ENCODE measurements around the gene THNSL1.

GRCh38 chr10:24971374-24971773, 45.0 kb upstream of the THNSL1 start:
- no peak for TF ChIP-seq FOXP4 (CRISPR knock-in tag; IDR thresholded peaks at IDR 0.05)
- no peak for TF ChIP-seq USF2 (CRISPR knock-in tag; IDR thresholded peaks at IDR 0.05)
- TF ChIP-seq CTCF (IDR thresholded peaks at IDR 0.05), result no peak
- TF ChIP-seq TCF7 (CRISPR knock-in tag; IDR thresholded peaks at IDR 0.05; ENCODE audit: low read depth), result no peak
- TF ChIP-seq MAX (CRISPR knock-in tag; IDR thresholded peaks at IDR 0.05), result no peak
- no peak for TF ChIP-seq RELA (CRISPR knock-in tag; IDR thresholded peaks at IDR 0.05; ENCODE audit: borderline replicate concordance)
- no peak for TF ChIP-seq JAZF1 (CRISPR knock-in tag; IDR thresholded peaks at IDR 0.05)
- no peak for TF ChIP-seq NFATC4 (CRISPR knock-in tag; IDR thresholded peaks at IDR 0.05)

Data from WTC11 (cell line).